HepG2 (cell line): ENCODE results near the gene ANKRD11. TPM values are rescaled to one million over a fixed set of nuclear protein-coding genes. Genes with fewer than 3 reads are reported as not detected.

Experiments used
- CBX5 ChIP-seq: sonication (generic); formaldehyde crosslinking; IDR thresholded peaks from 2 replicates; pipeline ENCODE4 v1.4.0; 2020; ENCODE audit warnings: missing genetic modification reagents, borderline replicate concordance
- HNRNPK ChIP-seq: fragments of 200-400 bp; formaldehyde crosslinking; IDR thresholded peaks from 2 replicates; pipeline ENCODE4 v1.6.1; 2018; ENCODE audit warnings: low read length, low read depth, moderate library complexity, mild to moderate bottlenecking; ENCODE audit not compliant: poor library complexity, severe bottlenecking
- HNRNPUL1 ChIP-seq: fragments of 200-400 bp; formaldehyde crosslinking; IDR thresholded peaks from 2 replicates; pipeline ENCODE4 v1.6.1; 2017; ENCODE audit warnings: low read depth, mild to moderate bottlenecking, low read length, moderate library complexity
- MTA1 ChIP-seq: sonication (generic); formaldehyde crosslinking; IDR thresholded peaks from 2 replicates; pipeline ENCODE4 v1.4.0; 2020; ENCODE audit warnings: missing genetic modification reagents, mild to moderate bottlenecking, borderline replicate concordance
- SKI ChIP-seq: fragments of 450-650 bp; IDR thresholded peaks from one replicate; pipeline ENCODE4 v1.6.1; 2018; ENCODE audit warnings: mild to moderate bottlenecking; ENCODE audit not compliant: partially characterized antibody
- ZIK1 ChIP-seq: sonication (generic); formaldehyde crosslinking; IDR thresholded peaks from 2 replicates; pipeline ENCODE4 v1.5.0; 2020; ENCODE audit warnings: mild to moderate bottlenecking, low read depth, missing genetic modification reagents, borderline replicate concordance
- ZNF180 ChIP-seq: sonication (generic); formaldehyde crosslinking; IDR thresholded peaks from 2 replicates; pipeline ENCODE4 v1.4.0; 2020; ENCODE audit warnings: low read depth, missing genetic modification reagents, borderline replicate concordance
- ZNF326 ChIP-seq: sonication (generic); formaldehyde crosslinking; IDR thresholded peaks from 2 replicates; pipeline ENCODE4 v1.4.0; 2020; ENCODE audit warnings: missing genetic modification reagents, borderline replicate concordance
- ZNF354B ChIP-seq: sonication (generic); formaldehyde crosslinking; IDR thresholded peaks from 2 replicates; pipeline ENCODE4 v1.8.0; 2022; ENCODE audit warnings: mild to moderate bottlenecking, missing genetic modification reagents
- polyA plus RNA-seq, 8 experiments: library from polyadenylated mRNA; depleted of rRNA in 3 of 8; stranded (reverse) in 7 of 8; unstranded in 1 of 8; fragments of >200 nt; fragmentation: Illumina TruSeq in 4 of 8; extraction: Trizol in 4 of 8; gene quantifications; 2 replicates each; pipeline versions ENCODE4 v1.2.1 to v1.2.3, GENCODE V29; 2011 to 2016; ENCODE audit warnings: low read depth in 4 of 8, missing spikeins in 1 of 8, mixed read lengths in 1 of 8; ENCODE audit not compliant: insufficient read depth in 1 of 8
- total RNA-seq, 5 experiments: library from RNA; depleted of rRNA; stranded (reverse); fragments of >200 nt; fragmentation: Illumina TruSeq; extraction: Trizol; gene quantifications; 2 replicates each; pipeline ENCODE4 v1.2.3, GENCODE V29; 2016; ENCODE audit warnings: low read depth in 1 of 5
- TF ChIP-seq, protein P1 (sequence below): sonication (generic); formaldehyde crosslinking; IDR thresholded peaks from 2 replicates; pipeline ENCODE4 v1.4.0; 2020; ENCODE audit warnings: mild to moderate bottlenecking, missing genetic modification reagents
- TF ChIP-seq, protein P2 (sequence below): sonication (generic); formaldehyde crosslinking; IDR thresholded peaks from 2 replicates; pipeline ENCODE4 v1.5.0; 2020; ENCODE audit warnings: mild to moderate bottlenecking, missing genetic modification reagents
- TF ChIP-seq, protein P3 (sequence below): sonication (generic); formaldehyde crosslinking; IDR thresholded peaks from 2 replicates; pipeline ENCODE4 v1.5.1; 2020; ENCODE audit warnings: missing genetic modification reagents, mild to moderate bottlenecking, borderline replicate concordance
- TF ChIP-seq, protein P4 (sequence below): sonication (generic); formaldehyde crosslinking; IDR thresholded peaks from 2 replicates; pipeline ENCODE4 v1.4.0; 2020; ENCODE audit warnings: mild to moderate bottlenecking, missing genetic modification reagents
- TF ChIP-seq, protein P5 (sequence below): sonication (generic); formaldehyde crosslinking; IDR thresholded peaks from 2 replicates; pipeline ENCODE4 v1.9.0; 2021; ENCODE audit warnings: missing genetic modification reagents, mild to moderate bottlenecking, borderline replicate concordance
- TF ChIP-seq, protein P6 (sequence below): sonication (generic); formaldehyde crosslinking; IDR thresholded peaks from 2 replicates; pipeline ENCODE4 v1.5.0; 2020; ENCODE audit warnings: mild to moderate bottlenecking, missing genetic modification reagents, moderate library complexity

The ANKRD11 gene
- total and polyA plus RNA-seq, 2 of the 13 experiments (the other 11 are each of a cell fraction or from before 2014, with no cell fraction given): 21.4 to 38.4 TPM

DNA sequence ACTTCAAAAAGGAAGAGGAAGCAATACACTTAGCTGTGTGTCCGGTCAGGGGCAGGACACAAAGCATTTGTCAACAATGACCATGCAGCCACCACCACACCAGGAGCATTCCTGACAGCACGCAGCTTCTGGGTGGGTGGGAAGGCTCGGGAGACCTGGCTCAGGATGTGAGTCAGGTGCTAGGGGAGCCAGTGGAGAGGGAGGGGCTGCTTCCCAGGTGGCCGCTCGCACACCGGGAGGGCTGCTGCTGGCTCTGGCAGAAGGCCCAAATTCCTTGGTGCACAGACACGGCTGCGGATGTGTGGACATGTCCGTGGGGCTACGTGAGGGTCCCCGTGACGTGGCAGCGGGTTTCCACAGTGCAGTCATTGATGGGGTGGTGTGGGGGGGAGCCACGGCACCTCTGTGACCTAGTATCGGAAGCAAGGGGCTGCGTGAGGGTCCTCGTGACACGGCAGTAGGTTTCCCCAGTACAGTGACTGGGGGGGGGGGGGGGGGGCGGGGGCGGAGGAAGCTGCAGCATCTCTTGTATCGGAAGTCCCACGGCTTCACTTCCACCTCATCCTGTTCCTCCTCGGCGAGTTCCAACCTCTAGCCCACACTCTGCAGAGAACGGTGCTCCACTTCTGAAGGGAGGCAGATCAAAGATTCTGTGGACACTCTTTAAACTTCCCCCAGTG is 160.0 kb downstream of the ANKRD11 start (continued):
- TF ChIP-seq HNRNPK (no peak), CBX5 (peak; percentile 83; the same call in 1 of the 2 replicates), SKI (peak; percentile 24), ZNF326 (CRISPR knock-in tag) (no peak), ZNF180 (CRISPR knock-in tag) (no peak), HNRNPUL1 (no peak), ZNF354B (CRISPR knock-in tag) (no peak), MTA1 (CRISPR knock-in tag) (no peak), ZIK1 (CRISPR knock-in tag) (no peak)
- TF ChIP-seq, protein P1, sequence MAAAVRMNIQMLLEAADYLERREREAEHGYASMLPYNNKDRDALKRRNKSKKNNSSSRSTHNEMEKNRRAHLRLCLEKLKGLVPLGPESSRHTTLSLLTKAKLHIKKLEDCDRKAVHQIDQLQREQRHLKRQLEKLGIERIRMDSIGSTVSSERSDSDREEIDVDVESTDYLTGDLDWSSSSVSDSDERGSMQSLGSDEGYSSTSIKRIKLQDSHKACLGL (CRISPR knock-in tag): no peak
- TF ChIP-seq, protein P2, sequence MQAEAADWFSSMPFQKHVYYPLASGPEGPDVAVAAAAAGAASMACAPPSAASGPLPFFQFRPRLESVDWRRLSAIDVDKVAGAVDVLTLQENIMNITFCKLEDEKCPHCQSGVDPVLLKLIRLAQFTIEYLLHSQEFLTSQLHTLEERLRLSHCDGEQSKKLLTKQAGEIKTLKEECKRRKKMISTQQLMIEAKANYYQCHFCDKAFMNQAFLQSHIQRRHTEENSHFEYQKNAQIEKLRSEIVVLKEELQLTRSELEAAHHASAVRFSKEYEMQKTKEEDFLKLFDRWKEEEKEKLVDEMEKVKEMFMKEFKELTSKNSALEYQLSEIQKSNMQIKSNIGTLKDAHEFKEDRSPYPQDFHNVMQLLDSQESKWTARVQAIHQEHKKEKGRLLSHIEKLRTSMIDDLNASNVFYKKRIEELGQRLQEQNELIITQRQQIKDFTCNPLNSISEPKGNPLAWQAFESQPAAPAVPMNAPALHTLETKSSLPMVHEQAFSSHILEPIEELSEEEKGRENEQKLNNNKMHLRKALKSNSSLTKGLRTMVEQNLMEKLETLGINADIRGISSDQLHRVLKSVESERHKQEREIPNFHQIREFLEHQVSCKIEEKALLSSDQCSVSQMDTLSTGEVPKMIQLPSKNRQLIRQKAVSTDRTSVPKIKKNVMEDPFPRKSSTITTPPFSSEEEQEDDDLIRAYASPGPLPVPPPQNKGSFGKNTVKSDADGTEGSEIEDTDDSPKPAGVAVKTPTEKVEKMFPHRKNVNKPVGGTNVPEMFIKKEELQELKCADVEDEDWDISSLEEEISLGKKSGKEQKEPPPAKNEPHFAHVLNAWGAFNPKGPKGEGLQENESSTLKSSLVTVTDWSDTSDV (CRISPR knock-in tag): no peak
- TF ChIP-seq, protein P3, sequence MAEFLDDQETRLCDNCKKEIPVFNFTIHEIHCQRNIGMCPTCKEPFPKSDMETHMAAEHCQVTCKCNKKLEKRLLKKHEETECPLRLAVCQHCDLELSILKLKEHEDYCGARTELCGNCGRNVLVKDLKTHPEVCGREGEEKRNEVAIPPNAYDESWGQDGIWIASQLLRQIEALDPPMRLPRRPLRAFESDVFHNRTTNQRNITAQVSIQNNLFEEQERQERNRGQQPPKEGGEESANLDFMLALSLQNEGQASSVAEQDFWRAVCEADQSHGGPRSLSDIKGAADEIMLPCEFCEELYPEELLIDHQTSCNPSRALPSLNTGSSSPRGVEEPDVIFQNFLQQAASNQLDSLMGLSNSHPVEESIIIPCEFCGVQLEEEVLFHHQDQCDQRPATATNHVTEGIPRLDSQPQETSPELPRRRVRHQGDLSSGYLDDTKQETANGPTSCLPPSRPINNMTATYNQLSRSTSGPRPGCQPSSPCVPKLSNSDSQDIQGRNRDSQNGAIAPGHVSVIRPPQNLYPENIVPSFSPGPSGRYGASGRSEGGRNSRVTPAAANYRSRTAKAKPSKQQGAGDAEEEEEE (CRISPR knock-in tag): no peak
- TF ChIP-seq, protein P4, sequence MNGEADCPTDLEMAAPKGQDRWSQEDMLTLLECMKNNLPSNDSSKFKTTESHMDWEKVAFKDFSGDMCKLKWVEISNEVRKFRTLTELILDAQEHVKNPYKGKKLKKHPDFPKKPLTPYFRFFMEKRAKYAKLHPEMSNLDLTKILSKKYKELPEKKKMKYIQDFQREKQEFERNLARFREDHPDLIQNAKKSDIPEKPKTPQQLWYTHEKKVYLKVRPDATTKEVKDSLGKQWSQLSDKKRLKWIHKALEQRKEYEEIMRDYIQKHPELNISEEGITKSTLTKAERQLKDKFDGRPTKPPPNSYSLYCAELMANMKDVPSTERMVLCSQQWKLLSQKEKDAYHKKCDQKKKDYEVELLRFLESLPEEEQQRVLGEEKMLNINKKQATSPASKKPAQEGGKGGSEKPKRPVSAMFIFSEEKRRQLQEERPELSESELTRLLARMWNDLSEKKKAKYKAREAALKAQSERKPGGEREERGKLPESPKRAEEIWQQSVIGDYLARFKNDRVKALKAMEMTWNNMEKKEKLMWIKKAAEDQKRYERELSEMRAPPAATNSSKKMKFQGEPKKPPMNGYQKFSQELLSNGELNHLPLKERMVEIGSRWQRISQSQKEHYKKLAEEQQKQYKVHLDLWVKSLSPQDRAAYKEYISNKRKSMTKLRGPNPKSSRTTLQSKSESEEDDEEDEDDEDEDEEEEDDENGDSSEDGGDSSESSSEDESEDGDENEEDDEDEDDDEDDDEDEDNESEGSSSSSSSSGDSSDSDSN (CRISPR knock-in tag): peak; percentile 59; the same call in 1 of the 2 replicates
- TF ChIP-seq, protein P5, sequence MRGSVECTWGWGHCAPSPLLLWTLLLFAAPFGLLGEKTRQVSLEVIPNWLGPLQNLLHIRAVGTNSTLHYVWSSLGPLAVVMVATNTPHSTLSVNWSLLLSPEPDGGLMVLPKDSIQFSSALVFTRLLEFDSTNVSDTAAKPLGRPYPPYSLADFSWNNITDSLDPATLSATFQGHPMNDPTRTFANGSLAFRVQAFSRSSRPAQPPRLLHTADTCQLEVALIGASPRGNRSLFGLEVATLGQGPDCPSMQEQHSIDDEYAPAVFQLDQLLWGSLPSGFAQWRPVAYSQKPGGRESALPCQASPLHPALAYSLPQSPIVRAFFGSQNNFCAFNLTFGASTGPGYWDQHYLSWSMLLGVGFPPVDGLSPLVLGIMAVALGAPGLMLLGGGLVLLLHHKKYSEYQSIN (CRISPR knock-in tag): no peak
- TF ChIP-seq, protein P6, sequence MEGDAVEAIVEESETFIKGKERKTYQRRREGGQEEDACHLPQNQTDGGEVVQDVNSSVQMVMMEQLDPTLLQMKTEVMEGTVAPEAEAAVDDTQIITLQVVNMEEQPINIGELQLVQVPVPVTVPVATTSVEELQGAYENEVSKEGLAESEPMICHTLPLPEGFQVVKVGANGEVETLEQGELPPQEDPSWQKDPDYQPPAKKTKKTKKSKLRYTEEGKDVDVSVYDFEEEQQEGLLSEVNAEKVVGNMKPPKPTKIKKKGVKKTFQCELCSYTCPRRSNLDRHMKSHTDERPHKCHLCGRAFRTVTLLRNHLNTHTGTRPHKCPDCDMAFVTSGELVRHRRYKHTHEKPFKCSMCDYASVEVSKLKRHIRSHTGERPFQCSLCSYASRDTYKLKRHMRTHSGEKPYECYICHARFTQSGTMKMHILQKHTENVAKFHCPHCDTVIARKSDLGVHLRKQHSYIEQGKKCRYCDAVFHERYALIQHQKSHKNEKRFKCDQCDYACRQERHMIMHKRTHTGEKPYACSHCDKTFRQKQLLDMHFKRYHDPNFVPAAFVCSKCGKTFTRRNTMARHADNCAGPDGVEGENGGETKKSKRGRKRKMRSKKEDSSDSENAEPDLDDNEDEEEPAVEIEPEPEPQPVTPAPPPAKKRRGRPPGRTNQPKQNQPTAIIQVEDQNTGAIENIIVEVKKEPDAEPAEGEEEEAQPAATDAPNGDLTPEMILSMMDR (CRISPR knock-in tag): no peak; the same call in 1 of the 2 replicates
